Fibroblast of pulmonary artery (primary cell): Measurements from ENCODE around the gene KLC1.

ENCODE experiments used
- DNase-seq: peaks from one replicate; pipeline ENCODE4 v3.0.0-alpha.2; 2010; ENCODE audit warnings: low read depth
- H3K4me3 ChIP-seq: replicated peaks from 2 replicates; pipeline ENCODE4 v1.5.1; 2011; ENCODE audit warnings: low read depth, mild to moderate bottlenecking, control low read depth, low read length, moderate library complexity
- CTCF ChIP-seq: IDR thresholded peaks from 2 replicates; pipeline ENCODE4 v1.5.1; 2011; ENCODE audit warnings: mild to moderate bottlenecking, control low read depth, low read length, inconsistent platforms; ENCODE audit errors: missing control alignments

KLC1 gene

GRCh38 chr14:103698380-103699260 is 69.6 kb downstream of the KLC1 start:
- TF ChIP-seq CTCF = no peak
- H3K4me3 ChIP-seq = no peak overlapping the region
- no peak for DNase-seq

- H3K4me3 ChIP-seq = no peak overlapping the region
- no peak for DNase-seq
- TF ChIP-seq CTCF = no peak
Observed at GRCh38 chr14:103699261-103699661, 70.2 kb downstream of the KLC1 start.

DNA sequence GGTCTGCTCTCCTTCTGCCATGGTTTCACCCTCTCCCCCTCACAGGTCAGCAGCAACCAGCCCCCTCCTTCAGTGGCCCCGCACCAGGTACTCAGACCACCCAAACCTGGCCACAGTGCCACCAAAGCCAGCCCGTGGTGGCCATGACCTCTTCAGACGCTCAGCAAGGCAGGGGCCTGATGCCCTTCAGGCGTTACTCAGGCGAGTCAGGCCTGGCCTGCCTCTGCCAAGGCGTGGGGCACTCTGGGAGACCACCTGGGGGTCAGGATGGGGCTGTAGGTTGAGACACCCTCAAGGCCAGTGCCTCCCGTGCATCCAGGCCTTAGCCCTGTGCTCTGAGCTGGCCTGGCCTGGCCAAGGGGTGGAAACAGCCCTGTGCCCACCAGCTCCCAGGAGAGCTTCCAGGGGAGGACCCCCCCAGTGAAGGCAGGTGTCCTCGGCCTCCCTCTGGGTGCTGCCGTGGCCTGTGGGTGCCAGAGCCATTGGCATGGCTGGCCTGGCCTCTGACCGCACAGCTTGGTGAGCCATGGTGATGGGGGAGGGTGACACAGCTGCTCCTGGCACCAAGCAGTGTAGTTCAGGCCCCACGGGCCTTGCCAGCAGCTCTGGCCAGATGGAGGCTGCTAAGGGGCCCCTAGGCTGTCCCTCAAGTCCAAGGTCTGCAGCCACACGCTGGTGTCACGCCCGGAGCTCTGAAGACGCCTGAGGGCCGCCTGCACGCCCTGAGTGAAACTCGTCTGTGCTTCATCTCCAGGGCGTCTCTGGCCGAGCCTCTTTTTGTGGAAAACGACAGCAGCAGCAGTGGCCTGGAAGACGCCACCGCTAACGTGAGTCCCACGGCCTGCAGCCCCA is 71.1 kb downstream of the KLC1 start:
- no peak overlapping the region for H3K4me3 ChIP-seq
- TF ChIP-seq CTCF = no peak
- no peak for DNase-seq

DNA sequence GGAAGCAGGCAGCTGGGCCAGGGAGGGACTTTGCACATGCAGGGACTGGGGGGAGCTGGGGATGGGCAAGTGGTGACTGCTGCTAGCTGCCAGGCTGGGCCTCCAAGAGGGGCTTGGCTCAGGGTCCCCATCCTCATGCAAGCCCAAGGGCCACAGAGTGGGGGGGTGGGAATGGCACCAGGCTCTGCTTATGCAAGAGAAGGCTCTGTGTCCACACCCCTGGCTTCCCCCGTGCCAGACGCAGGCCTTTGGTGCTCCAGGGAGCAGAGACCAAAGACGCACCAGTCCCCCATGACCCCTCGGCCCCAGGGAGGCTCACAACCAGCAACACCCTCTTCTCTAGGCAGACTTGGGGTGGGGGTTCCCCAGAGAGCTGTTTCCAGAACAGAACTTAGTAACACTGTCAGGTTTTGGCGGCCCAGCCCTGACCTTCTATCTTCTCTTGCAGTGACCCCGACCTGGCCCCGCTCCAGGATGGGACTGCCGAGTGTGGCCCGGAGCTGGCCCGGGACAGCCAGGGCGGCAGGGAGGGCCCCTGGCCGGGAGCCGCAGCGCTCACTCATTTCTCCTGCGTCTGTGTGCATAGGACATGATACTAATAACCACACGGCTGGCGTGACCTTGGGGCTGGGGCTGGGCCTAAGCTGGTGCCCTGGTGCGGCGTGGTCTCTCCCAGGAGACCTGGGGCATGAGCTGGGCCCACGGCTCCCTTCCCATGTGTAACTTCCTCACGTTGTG is 71.9 kb downstream of the KLC1 start:
- TF ChIP-seq CTCF = no peak
- no peak overlapping the region for H3K4me3 ChIP-seq
- DNase-seq = no peak

DNA sequence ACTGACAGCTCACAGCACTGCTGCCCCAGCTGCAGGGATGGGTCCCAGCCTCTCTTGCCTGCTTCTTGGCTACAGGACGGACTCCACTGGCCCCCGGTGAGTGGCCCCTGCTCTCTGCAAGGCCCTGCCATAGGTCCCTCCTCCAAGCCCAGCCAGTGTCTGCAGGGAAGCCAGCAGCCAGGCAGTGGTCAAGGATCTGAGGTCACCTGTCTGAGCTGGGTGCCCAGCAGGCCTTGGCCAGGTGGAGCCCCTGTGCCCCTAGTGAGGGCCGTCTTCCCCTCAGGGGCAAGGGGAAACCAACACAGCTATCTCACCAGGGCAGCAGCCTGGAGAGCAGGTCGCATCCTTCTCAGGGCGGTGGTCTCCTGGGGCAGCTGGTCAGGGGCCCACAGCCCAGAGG is 73.1 kb downstream of the KLC1 start:
- H3K4me3 ChIP-seq = no peak overlapping the region
- no peak for TF ChIP-seq CTCF
- no peak for DNase-seq

DNA sequence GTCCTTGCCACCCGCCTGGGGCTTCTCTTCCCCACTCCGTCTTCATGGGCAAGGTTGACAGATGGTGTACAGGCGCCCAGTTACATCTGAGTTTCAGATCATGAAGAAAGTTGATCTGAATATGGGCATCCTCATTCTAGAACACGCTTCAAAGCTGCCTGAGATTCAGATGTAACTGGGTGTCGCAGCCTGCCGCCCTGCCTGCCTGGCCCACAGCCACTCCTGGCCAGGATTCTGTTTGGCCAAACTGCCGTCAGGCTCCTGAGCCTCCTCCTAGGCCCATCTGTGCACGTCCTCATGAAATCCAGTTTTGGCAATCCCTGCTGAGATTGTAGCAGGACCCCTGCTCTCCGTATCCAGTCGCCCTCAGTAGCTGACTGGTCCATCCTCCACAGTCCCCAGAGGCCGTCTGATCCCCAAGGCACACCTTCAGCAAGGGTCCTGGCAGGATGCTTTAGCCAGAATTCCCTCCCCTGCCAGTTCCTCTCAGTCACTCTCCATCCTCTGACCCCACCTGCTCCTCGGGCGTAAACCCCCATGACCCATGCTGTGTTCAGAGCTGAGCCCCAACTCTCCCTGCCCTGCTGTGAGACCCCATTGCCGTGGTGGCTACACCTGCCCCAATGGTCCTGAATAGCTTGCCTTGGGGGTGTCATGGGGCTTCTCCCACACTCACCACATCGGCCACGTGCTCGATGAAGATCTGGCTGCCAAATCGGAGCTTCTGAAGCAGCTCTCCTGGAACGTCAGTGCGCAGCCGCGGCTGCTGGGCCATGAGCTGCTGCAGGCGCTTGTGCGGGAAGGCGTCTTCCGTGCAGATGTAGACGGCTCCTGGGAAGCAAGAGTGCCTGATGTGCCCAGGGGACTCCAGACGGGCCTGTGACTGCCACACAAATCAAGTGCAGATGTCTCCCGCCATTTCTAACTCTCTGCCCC is 73.8 kb downstream of the KLC1 start:
- TF ChIP-seq CTCF = no peak
- DNase-seq = no peak
- H3K4me3 ChIP-seq = no peak overlapping the region
